Vagina (tissue), 2 donors: Measurements from ENCODE around the gene PLD5.

Source experiments
- POLR2A ChIP-seq, 2 donors: fragments of 450-650 bp; IDR thresholded peaks; one replicate each; pipeline ENCODE4 v1.6.1; 2017; ENCODE audit warnings: antibody characterized with exemption in 2 of 2, mild to moderate bottlenecking in 2 of 2, moderate library complexity in 2 of 2
- POLR2AphosphoS5 ChIP-seq, 2 donors: sonication (generic); formaldehyde crosslinking; IDR thresholded peaks; one replicate each; pipeline ENCODE4 v1.9.0; 2017; ENCODE audit warnings: antibody characterized with exemption in 2 of 2, mild to moderate bottlenecking in 2 of 2, low read depth in 1 of 2; ENCODE audit not compliant: insufficient read depth in 1 of 2

DNA sequence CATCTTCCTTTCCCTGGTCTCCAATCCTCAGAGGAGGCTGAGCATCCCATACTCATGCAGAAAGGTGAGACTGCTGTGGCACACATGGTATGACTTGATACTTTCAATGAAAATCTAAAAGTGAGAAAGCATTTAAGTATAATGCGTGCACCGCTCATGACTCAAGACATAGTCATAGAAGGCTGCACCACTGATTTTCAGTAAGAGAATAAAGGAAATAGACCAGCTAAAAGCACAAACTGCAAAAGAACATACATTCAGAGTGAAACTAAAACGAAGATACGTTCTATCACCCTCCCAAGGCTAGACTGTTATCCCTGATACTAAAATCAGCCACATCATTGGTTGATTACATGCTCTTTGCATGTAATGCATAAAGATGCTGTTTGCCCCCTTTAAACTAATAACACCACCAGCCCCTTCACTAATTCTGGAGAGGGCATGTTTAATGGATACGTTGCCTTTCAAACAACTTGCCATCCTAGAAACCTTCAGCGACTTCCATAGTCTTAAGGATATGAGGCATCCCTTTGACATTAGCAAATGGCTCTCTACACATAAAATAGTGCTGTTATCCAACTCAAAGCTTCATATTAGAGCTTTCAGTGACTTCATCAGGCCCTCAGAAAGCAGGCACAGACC is 2.1 kb downstream of the PLD5 start:
- TF ChIP-seq POLR2AphosphoS5 (IDR thresholded peaks at IDR 0.05; ENCODE audit: insufficient read depth in 1 of 2, low read depth in 1 of 2) (no peak), POLR2A (IDR thresholded peaks at IDR 0.05) (no peak)
